ENCODE measurements around the gene JARID2.

The JARID2 gene

GRCh38 chr6:15549371-15549770, 303.5 kb downstream of the JARID2 start:
- H3K27ac ChIP-seq (ENCODE audit: low read depth, low read length): no peak overlapping the region
- no peaks in the 10 kb centered on the region for H3K27me3 ChIP-seq (ENCODE audit: control insufficient read depth in 5 of 5, insufficient read depth in 4 of 5, low read length in 5 of 5)
- no peak overlapping the region for H3K4me3 ChIP-seq (ENCODE audit: low read depth in 1 of 5, low read length in 5 of 5)
- no peaks in the 10 kb centered on the region for H3K9me3 ChIP-seq (ENCODE audit: control insufficient read depth in 5 of 5, low read length in 5 of 5)
- H3K4me1 ChIP-seq (ENCODE audit: control insufficient read depth in 5 of 5, insufficient read depth in 5 of 5, low read length in 5 of 5): peaks cover 2 to 26% (median 7%) of the 10 kb centered on the region in 5 donors
- no peaks in the 10 kb centered on the region for H3K36me3 ChIP-seq (ENCODE audit: control insufficient read depth in 5 of 5, insufficient read depth in 5 of 5, low read length in 5 of 5)
- H3K9ac ChIP-seq (ENCODE audit: low read length in 5 of 5): no peak overlapping the region

- H3K27ac ChIP-seq (ENCODE audit: low read depth, low read length): no peak overlapping the region
- H3K9ac ChIP-seq (ENCODE audit: low read length in 5 of 5): no peak overlapping the region
- H3K36me3 ChIP-seq (ENCODE audit: control insufficient read depth in 5 of 5, insufficient read depth in 5 of 5, low read length in 5 of 5): no peaks in the 10 kb centered on the region
- H3K9me3 ChIP-seq (ENCODE audit: control insufficient read depth in 5 of 5, low read length in 5 of 5): no peaks in the 10 kb centered on the region
- no peak overlapping the region for H3K4me3 ChIP-seq (ENCODE audit: low read depth in 1 of 5, low read length in 5 of 5)
- peaks cover 1 to 25% (median 12%) of the 10 kb centered on the region in 5 donors for H3K4me1 ChIP-seq (ENCODE audit: control insufficient read depth in 5 of 5, insufficient read depth in 5 of 5, low read length in 5 of 5)
- no peaks in the 10 kb centered on the region for H3K27me3 ChIP-seq (ENCODE audit: control insufficient read depth in 5 of 5, insufficient read depth in 4 of 5, low read length in 5 of 5)
Observed at GRCh38 chr6:15550546-15551123, 304.8 kb downstream of the JARID2 start.

- Histone ChIP-seq H3K27me3 (ENCODE audit: control insufficient read depth in 5 of 5, insufficient read depth in 4 of 5, low read length in 5 of 5) (no peaks in the 10 kb centered on the region), H3K27ac (ENCODE audit: low read depth, low read length) (no peak overlapping the region)
Observed at GRCh38 chr6:15551262-15551661, 305.4 kb downstream of the JARID2 start.

DNA sequence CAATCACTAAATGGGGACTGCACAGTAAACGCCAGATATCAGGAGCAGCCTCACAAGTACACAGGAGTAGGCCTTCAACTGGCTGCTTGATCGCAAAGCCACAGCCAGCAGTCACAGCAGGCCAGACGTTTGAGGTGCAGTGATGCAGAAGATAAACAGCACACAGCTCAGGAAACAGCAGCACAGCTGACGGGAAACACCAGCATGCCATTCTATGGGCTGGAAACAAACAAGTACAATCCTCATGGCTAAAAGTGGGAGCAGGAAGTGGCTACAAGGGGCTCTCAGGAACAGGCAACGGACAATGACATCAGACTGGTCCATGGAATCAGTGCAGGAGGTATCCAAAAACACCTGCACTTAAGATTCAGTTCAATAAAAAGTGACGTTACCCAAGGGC, 305.9 kb downstream of the JARID2 start:
- H3K9ac ChIP-seq (ENCODE audit: low read length in 5 of 5): no peak overlapping the region
- H3K27ac ChIP-seq (ENCODE audit: low read depth, low read length): no peak overlapping the region
- H3K4me1 ChIP-seq (ENCODE audit: control insufficient read depth in 5 of 5, insufficient read depth in 5 of 5, low read length in 5 of 5): peaks cover 0 to 29% (median 16%) of the 10 kb centered on the region in 5 donors

More at GRCh38 chr6:15551262-15551661, 305.4 kb downstream of the JARID2 start:
- no peak overlapping the region for H3K9ac ChIP-seq (ENCODE audit: low read length in 5 of 5)
- no peak overlapping the region for H3K4me3 ChIP-seq (ENCODE audit: low read depth in 1 of 5, low read length in 5 of 5)
- no peaks in the 10 kb centered on the region for H3K9me3 ChIP-seq (ENCODE audit: control insufficient read depth in 5 of 5, low read length in 5 of 5)
- peaks cover 0 to 29% (median 16%) of the 10 kb centered on the region in 5 donors for H3K4me1 ChIP-seq (ENCODE audit: control insufficient read depth in 5 of 5, insufficient read depth in 5 of 5, low read length in 5 of 5)
- H3K36me3 ChIP-seq (ENCODE audit: control insufficient read depth in 5 of 5, insufficient read depth in 5 of 5, low read length in 5 of 5): no peaks in the 10 kb centered on the region

DNA sequence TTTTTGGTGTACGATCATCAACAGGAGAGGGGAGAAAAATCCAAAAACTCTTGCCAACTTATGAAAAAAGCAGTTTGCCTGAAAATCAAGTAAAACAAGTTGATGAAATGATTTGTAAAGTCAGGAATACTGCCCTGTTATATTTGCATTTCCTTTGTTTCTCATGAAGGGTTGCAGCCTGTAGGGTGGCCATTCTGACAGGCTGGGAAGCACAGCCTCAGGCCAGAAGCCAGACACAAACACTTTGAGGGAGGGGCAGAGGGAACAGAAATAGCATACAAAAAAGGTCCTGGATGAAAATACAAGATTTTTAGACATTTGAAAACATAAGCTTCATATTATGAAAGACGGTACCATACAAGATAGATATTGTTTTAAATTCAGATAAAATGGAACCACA, 307.2 kb downstream of the JARID2 start:
- Histone ChIP-seq H3K36me3 (ENCODE audit: control insufficient read depth in 5 of 5, insufficient read depth in 5 of 5, low read length in 5 of 5) (no peaks in the 10 kb centered on the region), H3K9me3 (ENCODE audit: control insufficient read depth in 5 of 5, low read length in 5 of 5) (no peaks in the 10 kb centered on the region), H3K27ac (ENCODE audit: low read depth, low read length) (no peak overlapping the region), H3K27me3 (ENCODE audit: control insufficient read depth in 5 of 5, insufficient read depth in 4 of 5, low read length in 5 of 5) (no peaks in the 10 kb centered on the region), H3K9ac (ENCODE audit: low read length in 5 of 5) (no peak overlapping the region), H3K4me1 (ENCODE audit: control insufficient read depth in 5 of 5, insufficient read depth in 5 of 5, low read length in 5 of 5) (peaks cover 0 to 29% (median 16%) of the 10 kb centered on the region in 5 donors), H3K4me3 (ENCODE audit: low read depth in 1 of 5, low read length in 5 of 5) (no peak overlapping the region)

More for the DNA sequence above, 305.9 kb downstream of the JARID2 start:
- Histone ChIP-seq H3K27me3 (ENCODE audit: control insufficient read depth in 5 of 5, insufficient read depth in 4 of 5, low read length in 5 of 5) (no peaks in the 10 kb centered on the region), H3K9me3 (ENCODE audit: control insufficient read depth in 5 of 5, low read length in 5 of 5) (no peaks in the 10 kb centered on the region), H3K36me3 (ENCODE audit: control insufficient read depth in 5 of 5, insufficient read depth in 5 of 5, low read length in 5 of 5) (no peaks in the 10 kb centered on the region), H3K4me3 (ENCODE audit: low read depth in 1 of 5, low read length in 5 of 5) (no peak overlapping the region)

DNA sequence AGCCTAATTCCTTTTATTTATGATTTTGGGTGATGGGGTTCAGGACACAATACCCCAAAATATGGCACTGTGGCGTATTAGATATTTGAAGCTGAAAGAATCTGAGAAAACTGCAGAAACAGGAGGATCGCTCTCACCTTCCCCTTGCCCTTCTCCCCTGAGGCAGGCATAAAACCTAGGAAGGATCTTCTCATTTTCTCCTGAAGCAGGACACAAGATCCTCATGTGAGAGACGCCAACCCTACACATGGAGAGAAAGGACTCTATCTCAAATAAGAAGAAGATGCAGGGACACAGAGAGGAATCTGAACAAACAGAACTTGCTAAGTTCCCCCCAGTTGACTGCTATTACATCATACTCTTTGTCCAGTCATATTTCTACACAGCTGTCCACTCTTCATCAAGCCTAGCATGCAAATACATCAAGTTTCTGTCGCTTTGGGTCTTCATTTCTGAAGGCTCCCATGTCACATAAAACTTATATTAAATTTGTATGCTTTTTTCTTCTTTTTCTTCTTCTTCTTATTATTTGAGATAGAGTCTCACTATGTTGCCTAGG, 307.9 kb downstream of the JARID2 start:
- Histone ChIP-seq H3K27ac (ENCODE audit: low read depth, low read length) (no peak overlapping the region), H3K27me3 (ENCODE audit: control insufficient read depth in 5 of 5, insufficient read depth in 4 of 5, low read length in 5 of 5) (no peaks in the 10 kb centered on the region), H3K4me3 (ENCODE audit: low read depth in 1 of 5, low read length in 5 of 5) (no peak overlapping the region), H3K36me3 (ENCODE audit: control insufficient read depth in 5 of 5, insufficient read depth in 5 of 5, low read length in 5 of 5) (no peaks in the 10 kb centered on the region), H3K9ac (ENCODE audit: low read length in 5 of 5) (no peak overlapping the region), H3K4me1 (ENCODE audit: control insufficient read depth in 5 of 5, insufficient read depth in 5 of 5, low read length in 5 of 5) (peaks cover 0 to 29% (median 16%) of the 10 kb centered on the region in 5 donors), H3K9me3 (ENCODE audit: control insufficient read depth in 5 of 5, low read length in 5 of 5) (no peaks in the 10 kb centered on the region)

DNA sequence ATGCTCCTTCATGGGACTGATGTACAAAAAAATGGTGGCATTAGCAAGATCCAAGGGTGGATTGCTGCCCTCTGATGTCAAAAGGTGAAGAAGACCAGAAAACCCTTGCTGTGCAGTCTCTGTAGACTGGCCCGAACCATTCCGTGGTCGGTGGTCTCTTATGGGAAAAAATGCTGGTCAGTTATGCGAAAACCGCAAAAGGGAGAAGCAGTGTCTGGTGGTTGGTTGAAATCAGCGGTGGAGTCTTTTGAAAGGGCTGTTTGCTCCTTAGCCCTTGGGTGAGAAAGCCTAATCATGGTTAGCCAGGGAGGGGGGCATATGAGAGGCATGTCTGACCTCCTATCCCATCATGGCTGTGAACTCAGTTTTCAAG, 308.8 kb downstream of the JARID2 start:
- H3K27me3 ChIP-seq (ENCODE audit: control insufficient read depth in 5 of 5, insufficient read depth in 4 of 5, low read length in 5 of 5): no peaks in the 10 kb centered on the region
- H3K9ac ChIP-seq (ENCODE audit: low read length in 5 of 5): no peak overlapping the region
- no peak overlapping the region for H3K27ac ChIP-seq (ENCODE audit: low read depth, low read length)
- H3K9me3 ChIP-seq (ENCODE audit: control insufficient read depth in 5 of 5, low read length in 5 of 5): no peaks in the 10 kb centered on the region
- no peak overlapping the region for H3K4me3 ChIP-seq (ENCODE audit: low read depth in 1 of 5, low read length in 5 of 5)
- H3K4me1 ChIP-seq (ENCODE audit: control insufficient read depth in 5 of 5, insufficient read depth in 5 of 5, low read length in 5 of 5): peaks cover 0 to 29% (median 16%) of the 10 kb centered on the region in 5 donors
- H3K36me3 ChIP-seq (ENCODE audit: control insufficient read depth in 5 of 5, insufficient read depth in 5 of 5, low read length in 5 of 5): no peaks in the 10 kb centered on the region

GRCh38 chr6:15555101-15556038, 309.5 kb downstream of the JARID2 start:
- Histone ChIP-seq H3K9me3 (ENCODE audit: control insufficient read depth in 5 of 5, low read length in 5 of 5) (no peaks in the 10 kb centered on the region), H3K4me1 (ENCODE audit: control insufficient read depth in 5 of 5, insufficient read depth in 5 of 5, low read length in 5 of 5) (peaks cover 0 to 29% (median 16%) of the 10 kb centered on the region in 5 donors), H3K9ac (ENCODE audit: low read length in 5 of 5) (no peak overlapping the region), H3K36me3 (ENCODE audit: control insufficient read depth in 5 of 5, insufficient read depth in 5 of 5, low read length in 5 of 5) (no peaks in the 10 kb centered on the region), H3K27me3 (ENCODE audit: control insufficient read depth in 5 of 5, insufficient read depth in 4 of 5, low read length in 5 of 5) (no peaks in the 10 kb centered on the region), H3K4me3 (ENCODE audit: low read depth in 1 of 5, low read length in 5 of 5) (no peak overlapping the region), H3K27ac (ENCODE audit: low read depth, low read length) (no peak overlapping the region)

- H3K4me3 ChIP-seq (ENCODE audit: low read depth in 1 of 5, low read length in 5 of 5): no peak overlapping the region
- no peaks in the 10 kb centered on the region for H3K36me3 ChIP-seq (ENCODE audit: control insufficient read depth in 5 of 5, insufficient read depth in 5 of 5, low read length in 5 of 5)
- no peak overlapping the region for H3K9ac ChIP-seq (ENCODE audit: low read length in 5 of 5)
- no peaks in the 10 kb centered on the region for H3K27me3 ChIP-seq (ENCODE audit: control insufficient read depth in 5 of 5, insufficient read depth in 4 of 5, low read length in 5 of 5)
- H3K9me3 ChIP-seq (ENCODE audit: control insufficient read depth in 5 of 5, low read length in 5 of 5): no peaks in the 10 kb centered on the region
- peaks cover 0 to 16% (median 12%) of the 10 kb centered on the region in 5 donors for H3K4me1 ChIP-seq (ENCODE audit: control insufficient read depth in 5 of 5, insufficient read depth in 5 of 5, low read length in 5 of 5)
- H3K27ac ChIP-seq (ENCODE audit: low read depth, low read length): no peak overlapping the region
Observed at GRCh38 chr6:15556711-15557110, 310.8 kb downstream of the JARID2 start.

DNA sequence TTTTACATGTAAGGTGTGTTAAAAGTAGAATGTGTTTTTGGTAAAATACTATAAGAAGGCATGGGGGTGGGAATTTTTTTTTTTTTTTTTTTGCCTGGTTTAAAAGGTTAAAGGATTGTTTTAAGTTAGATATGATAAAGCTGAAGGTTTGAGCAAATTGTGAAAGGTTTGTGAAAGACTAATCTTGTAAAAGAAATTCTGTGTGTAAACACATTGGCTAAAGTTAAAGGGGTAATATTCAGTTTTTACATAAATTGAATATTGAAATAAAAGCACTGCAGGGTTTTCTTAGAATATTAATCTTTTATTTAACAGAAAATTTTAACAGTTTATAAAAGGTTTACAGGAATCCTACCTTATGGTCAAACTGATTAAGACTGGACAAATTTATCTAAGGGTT, 311.3 kb downstream of the JARID2 start:
- H3K9ac ChIP-seq (ENCODE audit: low read length in 5 of 5): no peak overlapping the region
- no peak overlapping the region for H3K4me3 ChIP-seq (ENCODE audit: low read depth in 1 of 5, low read length in 5 of 5)
- H3K27me3 ChIP-seq (ENCODE audit: control insufficient read depth in 5 of 5, insufficient read depth in 4 of 5, low read length in 5 of 5): no peaks in the 10 kb centered on the region

More for the DNA sequence above, 311.3 kb downstream of the JARID2 start:
- Histone ChIP-seq H3K36me3 (ENCODE audit: control insufficient read depth in 5 of 5, insufficient read depth in 5 of 5, low read length in 5 of 5) (no peaks in the 10 kb centered on the region), H3K9me3 (ENCODE audit: control insufficient read depth in 5 of 5, low read length in 5 of 5) (no peaks in the 10 kb centered on the region), H3K27ac (ENCODE audit: low read depth, low read length) (no peak overlapping the region), H3K4me1 (ENCODE audit: control insufficient read depth in 5 of 5, insufficient read depth in 5 of 5, low read length in 5 of 5) (peaks cover 0 to 12% (median 9%) of the 10 kb centered on the region in 5 donors)
